ENCODE measurements around the gene CARMIL1. TPM values are rescaled to one million over a fixed set of nuclear protein-coding genes. Genes with fewer than 3 reads are reported as not detected.

The CARMIL1 gene
- total RNA-seq, 1 experiment from 2014 or later, result 0.43 TPM

DNA sequence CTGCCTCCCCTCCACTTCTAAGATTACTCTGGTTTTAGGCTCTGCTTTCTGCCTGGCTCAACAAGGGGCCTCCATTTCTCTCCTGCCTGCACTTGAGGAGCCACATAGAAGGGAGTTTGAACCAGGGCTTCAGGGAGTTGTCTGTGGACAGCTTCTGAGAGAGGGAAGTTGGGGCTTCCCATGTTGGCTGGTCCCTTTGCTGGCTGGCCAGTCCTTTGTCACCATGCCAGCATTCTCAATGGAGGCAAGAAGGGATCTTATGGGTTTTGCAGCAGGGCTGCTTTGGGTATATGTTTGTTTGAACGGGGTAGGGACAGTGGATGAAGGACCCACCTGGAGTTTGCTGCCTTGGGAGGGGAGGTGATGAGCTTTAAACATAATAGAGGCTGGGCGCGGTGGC lies 124.9 kb downstream of the CARMIL1 start:
- no peaks in the 10 kb centered on the region for H3K27me3 ChIP-seq
- no peak for DNase-seq
- no peak overlapping the region for H3K4me3 ChIP-seq
- H3K4me1 ChIP-seq, result no peaks in the 10 kb centered on the region
- no peaks in the 10 kb centered on the region for H3K36me3 ChIP-seq
- H3K27ac ChIP-seq, result no peak overlapping the region
- H3K9me3 ChIP-seq (replicated peaks), result no peaks in the 10 kb centered on the region

DNA sequence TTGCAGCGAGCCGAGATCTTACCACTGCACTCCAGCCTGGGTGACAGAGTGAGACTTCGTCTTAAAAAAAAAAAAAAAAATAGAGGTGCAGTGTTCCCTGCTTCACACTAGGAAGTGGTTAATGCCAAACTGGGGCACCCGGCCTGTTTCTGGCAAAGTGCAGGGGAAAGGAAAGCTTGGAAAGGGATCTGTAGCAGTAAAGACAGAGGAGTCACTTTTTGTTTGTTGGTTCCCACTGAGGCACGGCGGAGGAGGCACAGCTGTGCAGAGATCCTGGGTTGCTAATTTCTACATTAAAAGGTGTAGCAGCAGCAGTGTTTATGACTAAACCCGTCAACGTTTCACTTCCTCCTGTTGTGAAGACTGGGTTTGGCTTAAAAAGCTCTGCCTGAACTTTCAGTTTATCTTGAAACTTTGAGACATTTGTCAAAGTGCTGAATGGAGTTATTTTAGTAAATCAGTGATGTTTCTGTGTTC lies 125.6 kb downstream of the CARMIL1 start:
- Histone ChIP-seq H3K4me3 (no peak overlapping the region), H3K9me3 (replicated peaks) (no peaks in the 10 kb centered on the region), H3K4me1 (no peaks in the 10 kb centered on the region), H3K27me3 (no peaks in the 10 kb centered on the region), H3K36me3 (no peaks in the 10 kb centered on the region), H3K27ac (no peak overlapping the region)
- DNase-seq, result no peak

DNA sequence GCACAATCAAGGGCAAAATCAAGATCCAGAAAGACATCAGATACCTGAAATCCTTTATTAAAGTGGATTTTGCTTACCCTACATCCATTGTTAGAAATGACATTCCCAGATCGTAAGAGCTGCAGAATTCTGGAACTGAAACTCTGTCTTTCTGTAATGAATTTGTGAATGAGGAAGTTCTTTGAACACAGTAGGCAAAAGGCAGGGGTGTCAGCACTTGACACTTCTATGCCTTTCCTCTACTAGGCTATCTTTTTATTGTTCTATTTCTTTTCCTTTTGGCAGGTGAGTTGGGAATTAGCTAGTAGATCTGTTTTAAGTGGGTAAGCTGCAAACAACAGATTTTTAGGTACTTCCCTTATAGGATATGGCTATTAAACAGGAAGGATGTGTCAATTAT lies 126.3 kb downstream of the CARMIL1 start:
- Histone ChIP-seq H3K36me3 (no peaks in the 10 kb centered on the region), H3K27me3 (no peaks in the 10 kb centered on the region), H3K4me1 (no peaks in the 10 kb centered on the region), H3K27ac (no peak overlapping the region), H3K9me3 (replicated peaks) (no peaks in the 10 kb centered on the region), H3K4me3 (no peak overlapping the region)
- no peak for DNase-seq

DNA sequence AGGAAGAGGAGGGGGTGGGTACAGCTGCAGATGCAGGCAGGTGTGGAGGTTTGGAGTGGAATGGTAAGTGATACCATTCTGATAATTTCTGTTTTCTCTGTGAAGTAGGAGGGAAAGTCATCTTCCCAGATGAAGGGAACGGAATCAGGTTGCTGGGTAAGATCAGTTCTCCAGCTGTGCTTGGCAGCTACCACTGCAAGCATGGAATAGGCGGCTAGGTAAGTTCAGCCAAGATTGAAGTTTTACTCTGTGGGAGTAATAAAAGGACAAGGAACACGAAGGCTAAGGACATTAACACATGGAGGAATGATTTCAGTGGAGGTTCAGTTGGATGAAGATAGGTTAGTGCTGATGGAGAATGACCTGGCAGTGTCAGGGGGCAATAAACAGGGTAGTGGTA lies 128.3 kb downstream of the CARMIL1 start:
- DNase-seq, result no peak
- Histone ChIP-seq H3K9me3 (replicated peaks) (no peaks in the 10 kb centered on the region), H3K4me1 (no peaks in the 10 kb centered on the region), H3K36me3 (no peaks in the 10 kb centered on the region), H3K27me3 (no peaks in the 10 kb centered on the region), H3K4me3 (no peak overlapping the region), H3K27ac (no peak overlapping the region)

DNA sequence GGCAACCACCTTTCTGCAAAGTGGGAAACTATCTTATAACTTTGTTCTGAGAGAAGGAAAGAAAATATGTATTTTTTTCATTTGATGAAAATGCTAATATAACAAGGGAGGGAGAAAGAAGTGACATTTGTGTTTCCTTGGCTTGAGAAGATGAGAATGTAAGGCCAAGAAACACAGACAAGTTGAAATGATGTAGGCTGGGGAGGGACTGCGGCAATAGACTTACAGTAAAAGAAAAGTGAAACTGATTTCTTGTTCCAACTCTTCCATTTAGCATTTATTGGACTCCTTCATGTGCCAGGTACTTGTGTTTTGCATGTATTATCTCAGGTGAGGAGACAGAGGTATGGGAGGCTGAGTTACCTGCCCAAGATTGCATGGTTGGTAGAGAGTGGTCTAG lies 130.9 kb downstream of the CARMIL1 start:
- no peaks in the 10 kb centered on the region for H3K27me3 ChIP-seq
- H3K4me1 ChIP-seq, result no peaks in the 10 kb centered on the region
- no peak overlapping the region for H3K4me3 ChIP-seq
- no peaks in the 10 kb centered on the region for H3K36me3 ChIP-seq
- DNase-seq, result no peak
- no peak overlapping the region for H3K27ac ChIP-seq
- no peaks in the 10 kb centered on the region for H3K9me3 ChIP-seq (replicated peaks)

DNA sequence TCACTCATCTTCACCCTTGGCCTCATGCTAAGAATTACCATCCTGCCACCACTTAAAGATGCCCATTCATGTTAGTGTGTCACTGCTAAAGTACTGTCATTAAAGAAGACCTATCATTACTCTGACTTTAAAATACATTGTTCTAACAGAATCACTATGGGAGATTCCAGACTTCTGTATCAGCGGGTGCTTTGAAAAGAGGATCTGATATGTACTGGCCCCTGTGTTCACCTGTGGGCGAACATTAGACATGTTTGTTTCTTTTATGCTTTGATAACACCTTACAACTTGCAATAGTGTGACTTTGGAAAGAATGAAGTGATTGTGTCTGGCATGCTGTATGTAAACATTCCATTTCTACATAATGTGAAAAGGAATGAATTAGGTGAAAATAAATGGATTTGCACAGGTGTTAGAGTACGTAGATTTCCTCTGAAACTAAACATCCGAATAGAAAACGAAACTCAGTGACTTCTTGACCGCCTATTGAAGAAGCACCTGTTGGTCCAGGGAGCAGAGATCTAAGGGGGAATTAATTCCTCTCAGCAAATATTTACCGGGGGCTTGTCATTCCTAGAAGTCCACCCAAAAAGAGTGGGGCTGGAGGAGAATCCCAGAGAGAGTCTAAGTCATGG lies 132.3 kb downstream of the CARMIL1 start:
- no peaks in the 10 kb centered on the region for H3K36me3 ChIP-seq
- no peaks in the 10 kb centered on the region for H3K27me3 ChIP-seq
- no peaks in the 10 kb centered on the region for H3K9me3 ChIP-seq (replicated peaks)
- no peak overlapping the region for H3K4me3 ChIP-seq
- DNase-seq, result no peak
- H3K27ac ChIP-seq, result no peak overlapping the region
- H3K4me1 ChIP-seq, result no peaks in the 10 kb centered on the region

DNA sequence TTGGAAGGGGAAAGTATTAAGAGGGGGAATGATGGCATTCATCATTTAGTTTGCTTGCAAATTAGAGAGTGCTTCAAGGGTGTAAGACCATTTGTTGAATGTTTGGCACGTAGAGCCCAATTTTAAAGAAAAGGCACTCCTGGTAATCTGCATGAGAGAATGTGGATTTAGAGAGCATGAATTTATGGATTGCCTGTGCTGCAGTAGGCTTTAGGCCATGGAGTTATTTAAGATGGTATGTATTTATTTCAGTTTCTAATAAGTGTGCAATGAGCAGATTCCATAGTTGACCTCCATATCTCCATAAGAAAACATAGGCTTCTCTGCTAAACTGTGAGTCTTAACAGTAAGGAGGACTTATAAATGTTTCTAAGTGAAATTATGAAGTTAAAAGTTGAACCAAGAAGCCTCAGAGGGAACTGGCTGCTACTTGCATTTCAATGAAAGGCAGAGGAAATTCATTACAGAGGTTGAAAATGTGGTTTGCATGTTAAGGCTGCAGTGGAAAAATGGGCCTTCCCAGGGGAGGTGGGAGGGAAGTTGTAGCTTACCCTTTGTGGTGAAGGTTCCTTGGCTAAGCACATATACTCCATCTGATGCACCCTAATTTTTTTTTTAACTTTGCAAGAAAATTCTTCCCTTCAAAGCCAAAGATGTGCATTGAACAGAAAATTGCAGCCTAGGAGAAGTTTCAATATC lies 134.2 kb downstream of the CARMIL1 start:
- no peaks in the 10 kb centered on the region for H3K36me3 ChIP-seq
- no peak overlapping the region for H3K27ac ChIP-seq
- DNase-seq, result no peak
- H3K4me3 ChIP-seq, result no peak overlapping the region
- H3K4me1 ChIP-seq, result no peaks in the 10 kb centered on the region
- no peaks in the 10 kb centered on the region for H3K27me3 ChIP-seq
- no peaks in the 10 kb centered on the region for H3K9me3 ChIP-seq (replicated peaks)

DNA sequence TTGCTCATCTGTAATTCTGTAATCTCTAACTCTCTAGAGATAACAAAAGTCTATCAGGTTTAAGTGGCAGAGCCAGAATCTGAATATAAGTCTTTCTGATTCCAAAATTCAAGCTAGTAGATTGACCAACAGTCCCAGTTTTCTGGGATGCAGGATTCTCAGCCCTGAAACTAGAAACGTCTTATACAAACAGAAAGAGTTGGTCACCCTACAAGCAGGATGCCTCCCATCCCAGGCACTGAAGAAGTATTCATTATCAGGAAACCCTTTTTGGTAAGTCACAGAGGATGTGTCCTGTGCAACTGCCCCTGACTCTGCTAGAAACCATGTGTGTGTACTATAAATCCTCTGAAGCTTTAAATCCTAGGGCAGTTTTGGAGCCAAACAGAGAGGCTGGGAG lies 135.0 kb downstream of the CARMIL1 start:
- no peaks in the 10 kb centered on the region for H3K9me3 ChIP-seq (replicated peaks)
- H3K27me3 ChIP-seq, result no peaks in the 10 kb centered on the region
- H3K36me3 ChIP-seq, result no peaks in the 10 kb centered on the region
- no peak for DNase-seq
- no peak overlapping the region for H3K4me3 ChIP-seq
- no peaks in the 10 kb centered on the region for H3K4me1 ChIP-seq
- no peak overlapping the region for H3K27ac ChIP-seq

DNA sequence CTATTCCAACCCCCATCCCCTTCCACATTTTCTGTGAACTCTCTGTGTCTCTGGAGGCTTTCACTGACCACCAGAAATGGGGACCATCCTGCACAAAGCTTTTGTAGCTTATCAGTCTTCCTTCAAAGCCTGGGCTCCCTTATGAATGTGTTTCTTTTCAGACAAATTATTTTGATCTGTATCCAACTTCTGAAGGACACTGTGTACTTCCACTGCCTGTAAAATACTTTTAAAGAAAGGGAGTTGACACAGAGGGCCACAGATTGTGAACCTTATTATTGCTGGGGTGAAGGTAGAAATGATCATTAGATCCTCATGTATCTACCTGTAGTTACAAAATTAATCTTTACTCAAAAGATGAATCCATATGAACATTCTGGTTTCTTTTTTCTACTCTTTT lies 135.6 kb downstream of the CARMIL1 start:
- H3K27ac ChIP-seq, result no peak overlapping the region
- no peak overlapping the region for H3K4me3 ChIP-seq
- H3K4me1 ChIP-seq, result no peaks in the 10 kb centered on the region
- no peaks in the 10 kb centered on the region for H3K36me3 ChIP-seq
- no peaks in the 10 kb centered on the region for H3K27me3 ChIP-seq
- H3K9me3 ChIP-seq (replicated peaks), result no peaks in the 10 kb centered on the region
- no peak for DNase-seq

DNA sequence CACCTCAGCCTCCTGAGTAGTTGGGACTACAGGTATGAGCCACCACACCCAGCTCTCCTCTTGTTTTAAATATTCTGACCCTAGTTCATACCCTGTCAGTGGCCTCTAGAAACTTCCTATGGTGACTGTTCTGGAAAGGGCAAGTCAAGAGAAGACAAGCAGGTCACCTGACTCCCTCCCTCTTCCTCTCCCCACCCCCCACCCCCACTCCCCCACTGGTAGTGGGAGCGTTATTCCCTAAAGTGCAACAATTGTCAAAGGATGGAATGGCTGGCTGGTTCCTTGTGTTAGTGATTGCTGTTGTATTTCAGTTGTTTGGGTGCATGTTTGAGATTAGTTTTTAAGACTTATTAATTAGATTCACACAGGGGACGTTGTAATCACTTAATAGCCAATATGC lies 136.1 kb downstream of the CARMIL1 start:
- Histone ChIP-seq H3K4me1 (no peaks in the 10 kb centered on the region), H3K4me3 (no peak overlapping the region), H3K9me3 (replicated peaks) (no peaks in the 10 kb centered on the region), H3K27ac (no peak overlapping the region), H3K27me3 (no peaks in the 10 kb centered on the region), H3K36me3 (no peaks in the 10 kb centered on the region)
- DNase-seq, result no peak

DNA sequence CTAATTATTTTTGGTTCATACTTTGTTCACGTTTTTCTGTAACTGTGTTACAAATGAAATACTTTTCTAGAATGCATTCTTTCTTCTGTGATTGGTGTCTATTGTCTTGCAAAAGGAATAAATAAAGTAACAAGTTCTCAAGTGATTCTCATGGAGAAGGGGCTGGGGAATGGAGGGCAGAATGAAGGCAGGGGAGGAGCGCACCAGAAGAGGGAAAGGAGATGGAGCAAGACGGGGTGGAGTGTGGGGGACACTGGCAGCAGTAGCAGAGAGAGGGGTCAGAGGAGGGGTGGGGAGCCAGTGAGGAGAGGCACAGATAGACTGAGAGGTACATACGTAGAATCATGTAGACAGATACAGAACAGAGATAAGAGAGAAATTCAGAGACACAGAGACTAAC lies 136.5 kb downstream of the CARMIL1 start:
- DNase-seq, result no peak
- Histone ChIP-seq H3K9me3 (replicated peaks) (no peaks in the 10 kb centered on the region), H3K27me3 (no peaks in the 10 kb centered on the region), H3K27ac (no peak overlapping the region), H3K4me3 (no peak overlapping the region), H3K36me3 (no peaks in the 10 kb centered on the region), H3K4me1 (no peaks in the 10 kb centered on the region)

DNA sequence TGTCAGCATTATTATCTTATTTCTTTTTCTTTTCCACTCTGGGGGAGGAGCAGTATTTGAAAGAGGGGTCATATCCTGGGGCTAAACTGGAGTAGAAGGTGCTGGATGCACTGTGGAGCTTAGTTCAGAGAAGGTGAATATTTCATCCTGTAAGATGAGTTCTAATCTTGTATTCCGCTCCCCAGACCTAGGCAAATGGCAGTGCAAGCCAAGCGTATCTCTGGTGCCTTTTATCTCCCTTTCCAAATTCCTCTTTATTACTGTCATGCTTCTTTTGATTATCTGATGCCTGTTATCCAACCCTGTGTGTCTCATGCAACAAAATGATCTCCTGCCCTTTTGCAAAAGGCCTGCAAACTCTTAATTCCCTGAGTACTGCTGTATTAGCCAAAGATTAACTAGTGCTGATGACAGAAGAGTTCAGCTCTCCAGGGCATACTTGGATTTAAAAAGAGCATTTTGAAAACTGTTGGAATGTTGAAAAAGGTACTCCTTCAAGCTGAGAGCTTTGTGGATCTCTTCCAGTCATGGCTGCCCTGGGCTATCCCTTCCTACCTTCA lies 138.0 kb downstream of the CARMIL1 start:
- Histone ChIP-seq H3K9me3 (replicated peaks) (no peaks in the 10 kb centered on the region), H3K27me3 (no peaks in the 10 kb centered on the region), H3K4me1 (no peaks in the 10 kb centered on the region), H3K4me3 (no peak overlapping the region), H3K27ac (no peak overlapping the region), H3K36me3 (no peaks in the 10 kb centered on the region)
- no peak for DNase-seq

DNA sequence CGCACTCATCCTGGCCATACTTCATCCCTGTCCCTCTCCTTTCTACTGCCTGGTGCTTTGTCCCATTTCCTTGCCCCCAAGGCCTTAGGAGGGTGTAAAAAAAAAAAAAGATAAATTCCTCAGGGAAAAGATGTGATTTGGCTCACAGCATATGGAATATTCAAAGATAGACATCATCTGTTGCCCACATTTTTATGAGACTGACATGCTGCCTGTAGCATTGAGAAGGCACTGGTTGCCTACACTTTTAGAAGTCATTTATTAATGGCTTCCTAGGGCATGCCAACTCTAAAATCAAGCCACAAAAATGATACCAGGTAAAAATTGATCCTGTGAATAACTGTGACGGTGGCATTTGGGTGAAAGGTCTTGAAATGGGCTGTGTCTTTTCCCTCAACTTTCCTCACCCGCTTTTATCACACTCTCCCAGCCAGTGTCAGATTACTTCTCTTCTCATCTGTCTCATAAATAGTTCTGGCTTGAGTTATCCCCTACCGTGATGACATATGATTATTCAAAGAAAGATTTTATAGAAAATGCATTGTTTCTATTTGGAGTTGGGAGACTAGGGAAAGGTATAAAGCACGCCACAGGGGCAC lies 139.4 kb downstream of the CARMIL1 start:
- H3K4me1 ChIP-seq, result no peaks in the 10 kb centered on the region
- H3K36me3 ChIP-seq, result no peaks in the 10 kb centered on the region
- DNase-seq, result no peak
- no peak overlapping the region for H3K4me3 ChIP-seq
- H3K27ac ChIP-seq, result no peak overlapping the region
- no peaks in the 10 kb centered on the region for H3K9me3 ChIP-seq (replicated peaks)
- H3K27me3 ChIP-seq, result no peaks in the 10 kb centered on the region

DNA sequence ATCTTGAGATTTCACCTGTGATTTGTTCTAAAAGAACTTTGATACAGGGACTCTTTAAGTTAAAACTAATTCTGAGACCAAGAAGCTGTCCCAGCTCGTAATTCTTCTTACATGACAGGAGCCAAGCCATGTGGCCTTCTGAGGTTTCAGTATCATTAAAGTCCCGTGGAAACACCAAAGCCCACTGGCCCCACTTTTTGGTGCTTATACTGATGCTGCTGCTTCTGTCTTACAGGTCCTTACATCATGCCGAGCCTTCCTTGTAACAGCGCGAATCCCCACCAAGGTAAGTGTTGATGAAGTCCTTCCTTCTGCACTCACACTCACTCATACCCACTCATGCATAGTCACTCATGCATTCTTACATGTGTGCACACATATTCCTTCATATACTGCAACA lies 140.7 kb downstream of the CARMIL1 start:
- no peaks in the 10 kb centered on the region for H3K36me3 ChIP-seq
- H3K27ac ChIP-seq, result no peak overlapping the region
- DNase-seq, result no peak
- H3K9me3 ChIP-seq (replicated peaks), result no peaks in the 10 kb centered on the region
- no peaks in the 10 kb centered on the region for H3K27me3 ChIP-seq
- H3K4me1 ChIP-seq, result no peaks in the 10 kb centered on the region
- no peak overlapping the region for H3K4me3 ChIP-seq

DNA sequence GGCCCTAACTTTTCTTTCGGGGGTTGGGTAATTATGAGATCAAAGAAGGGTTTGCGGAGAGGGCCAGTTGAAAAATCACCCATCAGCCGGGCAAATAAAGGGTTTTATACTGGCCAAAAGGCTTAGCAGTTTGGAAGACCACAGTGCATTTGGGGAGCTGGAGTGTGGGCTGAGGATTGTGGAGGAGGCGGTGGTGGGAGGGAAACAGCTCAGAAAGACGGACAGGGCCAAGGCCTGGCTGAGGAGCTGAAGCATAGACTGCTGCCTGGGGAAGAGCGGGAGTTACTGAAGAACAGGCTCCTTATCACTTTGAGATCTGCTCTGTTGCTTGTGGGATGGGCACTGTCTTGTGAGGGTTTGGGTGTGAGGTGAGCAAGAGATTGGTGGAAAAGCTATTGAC lies 144.2 kb downstream of the CARMIL1 start:
- no peaks in the 10 kb centered on the region for H3K9me3 ChIP-seq (replicated peaks)
- no peaks in the 10 kb centered on the region for H3K27me3 ChIP-seq
- no peaks in the 10 kb centered on the region for H3K4me1 ChIP-seq
- no peaks in the 10 kb centered on the region for H3K36me3 ChIP-seq
- H3K4me3 ChIP-seq, result no peak overlapping the region
- DNase-seq, result no peak
- H3K27ac ChIP-seq, result no peak overlapping the region
